PC-3 (cell line): ENCODE measurements around the gene TIMP3. TPM values are rescaled to one million over a fixed set of nuclear protein-coding genes. Genes with fewer than 3 reads are reported as not detected.

Experiments used
- ATAC-seq: fragments of 200-7000 bp; cut with Tn5 transposase; 2 replicates; pipeline ENCODE4 v1.9.1; 2020; ENCODE audit warnings: mild to moderate bottlenecking, moderate library complexity
- BruUV-seq: library from RNA; stranded (reverse); fragments of 400-500 nt; replicated peaks from 2 replicates; lab custom pipeline; 2021; lab: Mats Ljungman, UMichigan
- CTCF ChIA-PET: fragments of 300-600 bp; sonication (Branson Sonifier 250); formaldehyde crosslinking; loops from one replicate; lab custom pipeline; 2022; ENCODE audit warnings: antibody characterized with exemption; lab: Charles Lee
- POLR2A ChIA-PET: fragments of 300-600 bp; sonication (Branson Sonifier 250); formaldehyde crosslinking; loops from one replicate; lab custom pipeline; 2022; ENCODE audit warnings: antibody characterized with exemption; ENCODE audit not compliant: unreplicated experiment; lab: Charles Lee
- DNase-seq: peaks from one replicate; pipeline ENCODE4 v3.0.0-alpha.2; 2015
- H2AFZ ChIP-seq: fragments of 300-600 bp; sonication (generic); 2 replicates; pipeline ENCODE4 v1.6.0; 2016; ENCODE audit warnings: antibody characterized with exemption, low read length
- H3F3A ChIP-seq: fragments of 300-600 bp; sonication (generic); one replicate; pipeline ENCODE4 v1.6.0; 2017; ENCODE audit warnings: antibody characterized with exemption, low read length, control low read depth, mild to moderate bottlenecking; ENCODE audit not compliant: unreplicated experiment
- H3K27ac ChIP-seq: fragments of 300-600 bp; sonication (generic); 2 replicates; pipeline ENCODE4 v1.5.1; 2016; ENCODE audit warnings: mild to moderate bottlenecking, low read length
- H3K27me3 ChIP-seq: fragments of 300-600 bp; sonication (generic); 2 replicates; pipeline ENCODE4 v1.6.1; 2016; ENCODE audit warnings: low read length, mixed read lengths
- H3K36me3 ChIP-seq: fragments of 300-600 bp; sonication (generic); 2 replicates; pipeline ENCODE4 v1.6.1; 2016; ENCODE audit warnings: low read depth, mixed run types, low read length, mixed read lengths
- H3K4me1 ChIP-seq: fragments of 300-600 bp; sonication (generic); 2 replicates; pipeline ENCODE4 v1.5.1; 2016; ENCODE audit warnings: low read length; ENCODE audit not compliant: insufficient read depth
- H3K4me2 ChIP-seq: fragments of 300-600 bp; sonication (generic); 2 replicates; pipeline ENCODE4 v1.6.0; 2016; ENCODE audit warnings: low read length
- H3K4me3 ChIP-seq: fragments of 300-600 bp; sonication (generic); 2 replicates; pipeline ENCODE4 v1.5.1; 2016; ENCODE audit warnings: mild to moderate bottlenecking, low read length, mixed read lengths
- H3K79me2 ChIP-seq: fragments of 300-600 bp; sonication (generic); 2 replicates; pipeline ENCODE4 v1.6.1; 2017; ENCODE audit warnings: low read length, mixed read lengths
- H3K9ac ChIP-seq: fragments of 300-600 bp; sonication (generic); 2 replicates; pipeline ENCODE4 v1.6.0; 2016; ENCODE audit warnings: mild to moderate bottlenecking, low read length
- H3K9me2 ChIP-seq: fragments of 300-600 bp; sonication (generic); replicated peaks from 2 replicates; pipeline ENCODE4 v1.6.1; 2016; ENCODE audit warnings: mixed run types, low read length, mixed read lengths
- H3K9me3 ChIP-seq: fragments of 300-600 bp; sonication (generic); 2 replicates; pipeline ENCODE4 v1.6.1; 2016; ENCODE audit warnings: low read length, mixed read lengths
- H4K20me1 ChIP-seq: fragments of 300-600 bp; sonication (generic); 2 replicates; pipeline ENCODE4 v1.6.1; 2016; ENCODE audit warnings: low read length, mixed read lengths
- CTCF ChIP-seq: fragments of 300-600 bp; sonication (generic); conservative IDR thresholded peaks from 2 replicates; pipeline ENCODE4 v1.5.1; 2017; ENCODE audit warnings: antibody characterized with exemption, low read depth, mild to moderate bottlenecking, low read length
- EZH2 ChIP-seq: fragments of 300-600 bp; sonication (generic); IDR thresholded peaks from one replicate; pipeline ENCODE4 v1.6.1; 2017; ENCODE audit warnings: antibody characterized with exemption, mild to moderate bottlenecking, low read length; ENCODE audit not compliant: unreplicated experiment
- EZH2phosphoT487 ChIP-seq: fragments of 300-600 bp; sonication (generic); IDR thresholded peaks from 2 replicates; pipeline ENCODE4 v1.6.1; 2018; ENCODE audit warnings: mild to moderate bottlenecking, antibody characterized with exemption, low read length, borderline replicate concordance
- intact Hi-C: fragments of 100-400 bp; cut with micrococcal nuclease; formaldehyde crosslinking; loops from 2 replicates; pipeline ENCODE4 v1.9.0; 2023
- total RNA-seq: library from RNA; depleted of rRNA; stranded (reverse); fragments of >200 nt; gene quantifications from 2 replicates; pipeline ENCODE4 v1.2.3, GENCODE V29; 2014

Gene TIMP3
- total RNA-seq, 1 experiment from 2014 or later: not detected

DNA sequence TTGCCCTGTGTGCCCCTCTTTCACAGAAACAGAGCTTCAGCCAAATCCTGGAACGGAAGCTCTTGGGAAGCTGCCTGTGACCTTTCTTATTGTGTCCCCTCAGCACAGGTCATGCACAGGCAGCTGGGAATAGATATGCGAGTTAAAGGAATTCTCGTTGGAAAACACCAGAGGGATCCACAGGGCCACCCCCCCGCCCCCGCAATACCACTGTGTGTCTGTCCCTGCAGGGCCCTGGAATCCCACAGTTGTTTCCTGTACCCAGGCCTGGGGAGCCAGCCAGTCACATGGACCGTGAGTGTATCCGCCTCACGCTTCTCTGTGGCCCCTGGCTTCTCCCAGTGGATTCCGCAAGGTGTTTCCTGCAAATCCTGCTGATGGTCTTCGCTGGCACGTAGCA lies 29.0 kb downstream of the TIMP3 start:
- intact Hi-C loops: no loop called here
- Histone ChIP-seq H3K27ac (no peak overlapping the region), H2AFZ (no peak overlapping the region), H3K79me2 (no peaks in the 10 kb centered on the region), H3K4me1 (no peaks in the 10 kb centered on the region), H3K36me3 (no peaks in the 10 kb centered on the region), H3K9me3 (no peaks in the 10 kb centered on the region), H3K4me3 (no peak overlapping the region), H3K9me2 (no peaks in the 10 kb centered on the region), H3K9ac (no peak overlapping the region), H4K20me1 (no peaks in the 10 kb centered on the region), H3K27me3 (no peaks in the 10 kb centered on the region), H3F3A (no peaks in the 10 kb centered on the region), H3K4me2 (no peak overlapping the region)
- TF ChIP-seq EZH2phosphoT487 (no peak), EZH2 (no peak), CTCF (no peak)
- BruUV-seq: no TSS peak
- ATAC-seq: no peak
- POLR2A ChIA-PET: interaction anchor here (0.6 kb wide), 1 partner anchor 300 kb away, joined by 5 read pairs; no protein-coding TSS in a partner anchor
- no peak for DNase-seq
- CTCF ChIA-PET: no interaction called here

DNA sequence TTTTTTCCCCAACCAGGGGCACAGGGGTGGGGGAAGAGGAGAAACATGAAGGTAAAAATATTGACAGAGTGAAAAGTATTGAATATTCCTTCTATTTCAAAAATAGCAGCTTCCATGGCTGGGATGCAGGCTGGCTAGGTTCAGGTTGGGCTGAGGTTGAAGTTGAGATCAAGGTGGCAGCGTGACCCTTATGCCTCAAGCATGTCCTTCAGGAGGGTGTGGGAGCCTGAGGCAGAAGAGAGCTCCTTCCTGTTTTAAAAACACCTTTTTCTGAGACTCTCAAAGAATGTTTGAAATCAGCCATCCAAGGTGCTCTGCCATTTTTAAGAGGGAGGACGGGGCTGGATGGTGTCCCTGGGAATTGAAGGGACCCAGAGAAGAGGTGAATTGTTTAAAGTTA lies 29.5 kb downstream of the TIMP3 start:
- Histone ChIP-seq H3K27ac (no peak overlapping the region), H3K9me2 (no peaks in the 10 kb centered on the region), H3K27me3 (no peaks in the 10 kb centered on the region), H3K9ac (no peak overlapping the region), H2AFZ (no peak overlapping the region), H3K79me2 (no peaks in the 10 kb centered on the region), H3F3A (no peaks in the 10 kb centered on the region), H4K20me1 (no peaks in the 10 kb centered on the region), H3K9me3 (no peaks in the 10 kb centered on the region), H3K4me2 (no peak overlapping the region), H3K4me3 (no peak overlapping the region), H3K36me3 (no peaks in the 10 kb centered on the region), H3K4me1 (no peaks in the 10 kb centered on the region)
- intact Hi-C loops: no loop called here
- ChIA-PET CTCF (no interaction called here), POLR2A (interaction anchor here (0.6 kb wide), 1 partner anchor 301 kb away, joined by 5 read pairs; no protein-coding TSS in a partner anchor)
- ATAC-seq: no peak
- no TSS peak for BruUV-seq
- DNase-seq: no peak
- no peak for TF ChIP-seq CTCF
- TF ChIP-seq EZH2phosphoT487: no peak
- TF ChIP-seq EZH2: no peak

- ChIA-PET POLR2A (no interaction called here), CTCF (no interaction called here)
- DNase-seq (no peak), ATAC-seq (no peak)
- Histone ChIP-seq H3K9ac (no peak overlapping the region), H3K27me3 (no peaks in the 10 kb centered on the region), H3K36me3 (no peaks in the 10 kb centered on the region), H3K79me2 (no peaks in the 10 kb centered on the region), H3K4me3 (no peak overlapping the region), H3K4me2 (no peak overlapping the region), H3K27ac (no peak overlapping the region), H3K9me3 (no peaks in the 10 kb centered on the region), H3K9me2 (no peaks in the 10 kb centered on the region), H4K20me1 (no peaks in the 10 kb centered on the region), H3F3A (no peaks in the 10 kb centered on the region), H2AFZ (no peak overlapping the region), H3K4me1 (no peaks in the 10 kb centered on the region)
- BruUV-seq: no TSS peak
- TF ChIP-seq EZH2 (no peak), EZH2phosphoT487 (no peak)
- intact Hi-C loops: no loop called here
Observed at GRCh38 chr22:32831584-32831983, 30.1 kb downstream of the TIMP3 start.
